Prostate gland (tissue), 2 donors: ENCODE data around the gene STUM. TPM values are rescaled to one million over a fixed set of nuclear protein-coding genes. Genes with fewer than 3 reads are reported as not detected.

Experiments
- DNase-seq: peaks from one replicate; pipeline ENCODE4 v3.0.0-alpha.2; 2019; ENCODE audit warnings: low spot score
- H3K27ac ChIP-seq, 2 donors: fragments of 200-600 bp; sonication (generic); 2 replicates each; pipeline ENCODE4 v1.5.1; 2017 to 2019
- H3K27me3 ChIP-seq: fragments of 200-600 bp; sonication (generic); replicated peaks from 2 replicates; pipeline ENCODE4 v1.5.1; 2019; ENCODE audit not compliant: insufficient read depth
- H3K36me3 ChIP-seq, 2 donors: fragments of 200-600 bp; sonication (generic); 1 replicate in 1 of 2; 2 replicates in 1 of 2; pipeline versions ENCODE4 v1.5.1 to v1.8.1; 2017 to 2019
- H3K4me1 ChIP-seq: fragments of 200-600 bp; sonication (generic); replicated peaks from 2 replicates; pipeline ENCODE4 v1.5.1; 2019
- H3K4me3 ChIP-seq, 2 donors: fragments of 200-600 bp; sonication (generic); 2 replicates each; pipeline ENCODE4 v1.5.1; 2017 to 2019
- H3K9me3 ChIP-seq: fragments of 200-600 bp; sonication (generic); 2 replicates; pipeline ENCODE4 v1.5.1; 2017
- CTCF ChIP-seq, 4 experiments: fragments of 200-600 bp in 2 of 4; fragments of 450-650 bp in 2 of 4; sonication (generic) in 2 of 4; IDR thresholded peaks; 1 replicate in 3 of 4; 2 replicates in 1 of 4; pipeline ENCODE4 v1.5.1; 2016 to 2019; ENCODE audit warnings: antibody characterized with exemption in 4 of 4, mild to moderate bottlenecking in 2 of 4, moderate library complexity in 2 of 4
- POLR2A ChIP-seq: fragments of 450-650 bp; IDR thresholded peaks from one replicate; pipeline ENCODE4 v1.6.1; 2016; ENCODE audit warnings: antibody characterized with exemption, mild to moderate bottlenecking
- POLR2AphosphoS5 ChIP-seq: sonication (generic); formaldehyde crosslinking; IDR thresholded peaks from one replicate; pipeline ENCODE4 v1.6.1; 2017; ENCODE audit warnings: antibody characterized with exemption
- WGBS: methylation state at CpG from one replicate; pipeline ENCODE4 v1.1.5; 2018; 5-methylcytosine and 5-hydroxymethylcytosine counted together
- intact Hi-C: fragments of 100-400 bp; cut with DNase I; formaldehyde crosslinking; loops from one replicate; pipeline ENCODE4 v1.14.2; 2022
- total RNA-seq, 2 donors: library from RNA; depleted of rRNA; stranded (reverse); fragments of >200 nt; gene quantifications; one replicate each; pipeline ENCODE4 v1.1.0, GENCODE V29; 2016

The STUM gene
- total RNA-seq, 2 donors from 2014 or later, result 1.9 to 4.3 TPM

- intact Hi-C loops, result no loop called here
- H3K36me3 ChIP-seq, result peaks cover 3 to 15% of the 10 kb centered on the region in 2 donors
- WGBS, result 93% methylated on average over 16 of the region's 16 CpGs
- no peak for TF ChIP-seq POLR2A
- TF ChIP-seq CTCF (IDR thresholded peaks at IDR 0.05), result no peak
- TF ChIP-seq POLR2AphosphoS5, result no peak
- no peak overlapping the region for H3K4me3 ChIP-seq
- no peak for DNase-seq
- no peaks in the 10 kb centered on the region for H3K27me3 ChIP-seq
- no peaks in the 10 kb centered on the region for H3K9me3 ChIP-seq
- peaks cover 16% of the 10 kb centered on the region for H3K4me1 ChIP-seq
- H3K27ac ChIP-seq, result no peak overlapping the region
Observed at GRCh38 chr1:226646870-226647449, 98.4 kb downstream of the STUM start.

DNA sequence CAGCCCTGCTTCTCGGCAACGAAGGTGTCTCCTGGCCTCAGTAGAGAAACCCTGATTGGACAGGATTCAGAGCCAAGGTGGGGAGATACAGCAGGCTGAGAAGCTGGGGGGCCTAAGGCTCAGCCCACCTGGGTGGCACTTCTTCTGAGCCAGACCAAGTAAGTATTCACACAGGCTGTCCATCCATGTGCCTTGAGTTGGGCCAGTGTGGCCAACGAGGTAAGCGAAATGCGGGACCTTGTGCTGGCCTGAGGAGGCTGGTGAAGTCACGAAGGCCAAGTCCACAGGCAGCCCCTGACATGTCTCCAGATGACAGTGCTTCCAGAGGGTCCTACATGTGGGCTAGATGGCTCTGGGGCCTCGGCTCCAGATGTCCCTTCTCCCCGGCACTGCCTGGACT, 99.2 kb downstream of the STUM start:
- no peak for DNase-seq
- H3K4me3 ChIP-seq, result no peak overlapping the region
- TF ChIP-seq POLR2AphosphoS5, result no peak
- TF ChIP-seq CTCF (IDR thresholded peaks at IDR 0.05), result no peak
- no peak for TF ChIP-seq POLR2A
- peaks cover 3 to 15% of the 10 kb centered on the region in 2 donors for H3K36me3 ChIP-seq
- no peak overlapping the region for H3K27ac ChIP-seq
- H3K4me1 ChIP-seq, result peaks cover 16% of the 10 kb centered on the region
- 93% methylated on average over 8 of the region's 8 CpGs for WGBS
- no peaks in the 10 kb centered on the region for H3K9me3 ChIP-seq
- H3K27me3 ChIP-seq, result no peaks in the 10 kb centered on the region
- intact Hi-C loops, result no loop called here

- H3K4me3 ChIP-seq, result no peak overlapping the region
- H3K27me3 ChIP-seq, result no peaks in the 10 kb centered on the region
- no peak for DNase-seq
- no peak overlapping the region for H3K27ac ChIP-seq
- 88% methylated on average over 6 of the region's 6 CpGs for WGBS
- intact Hi-C loops, result no loop called here
- peaks cover 16% of the 10 kb centered on the region for H3K4me1 ChIP-seq
- H3K9me3 ChIP-seq, result no peaks in the 10 kb centered on the region
- H3K36me3 ChIP-seq, result peaks cover 3 to 15% of the 10 kb centered on the region in 2 donors
- TF ChIP-seq POLR2AphosphoS5 (no peak), CTCF (IDR thresholded peaks at IDR 0.05) (no peak), POLR2A (no peak)
Observed at GRCh38 chr1:226648421-226648820, 99.9 kb downstream of the STUM start.

GRCh38 chr1:226649244-226649643, 100.7 kb downstream of the STUM start:
- Histone ChIP-seq H3K9me3 (no peaks in the 10 kb centered on the region), H3K27ac (no peak overlapping the region), H3K27me3 (no peaks in the 10 kb centered on the region), H3K4me3 (no peak overlapping the region), H3K4me1 (peaks cover 16% of the 10 kb centered on the region), H3K36me3 (peaks cover 3 to 15% of the 10 kb centered on the region in 2 donors)
- intact Hi-C loops, result no loop called here
- WGBS, result 93% methylated on average over 8 of the region's 8 CpGs
- TF ChIP-seq POLR2AphosphoS5 (no peak), CTCF (IDR thresholded peaks at IDR 0.05) (no peak), POLR2A (no peak)
- no peak for DNase-seq

GRCh38 chr1:226649780-226650179, 101.2 kb downstream of the STUM start:
- peaks cover 16% of the 10 kb centered on the region for H3K4me1 ChIP-seq
- H3K4me3 ChIP-seq, result no peak overlapping the region
- WGBS, result 71% methylated on average over 7 of the region's 7 CpGs
- H3K27ac ChIP-seq, result peak overlapping the region in 1 of 2 donors; percentile 42
- intact Hi-C loops, result no loop called here
- no peaks in the 10 kb centered on the region for H3K27me3 ChIP-seq
- H3K36me3 ChIP-seq, result peaks cover 3 to 15% of the 10 kb centered on the region in 2 donors
- no peak for DNase-seq
- TF ChIP-seq POLR2A (no peak), CTCF (IDR thresholded peaks at IDR 0.05) (peak in 2 of 4 experiments; percentile 31 to 51)
- no peaks in the 10 kb centered on the region for H3K9me3 ChIP-seq
